GM12865 (cell line): ENCODE results near the gene CYB561D2.

Experiments
- DNase-seq: peaks from one replicate; pipeline ENCODE4 v3.0.0; 2010; ENCODE audit warnings: low read depth
- H3K4me3 ChIP-seq: 2 replicates; pipeline ENCODE4 v1.5.1; 2011; ENCODE audit warnings: mild to moderate bottlenecking, low read depth, low read length, control low read depth
- TF ChIP-seq, protein P1 (sequence below): IDR thresholded peaks from 2 replicates; pipeline ENCODE4 v1.5.1; 2011; ENCODE audit warnings: low read length, control low read depth, low read depth, inconsistent platforms; ENCODE audit not compliant: insufficient read depth; ENCODE audit errors: missing control alignments

Gene CYB561D2

DNA sequence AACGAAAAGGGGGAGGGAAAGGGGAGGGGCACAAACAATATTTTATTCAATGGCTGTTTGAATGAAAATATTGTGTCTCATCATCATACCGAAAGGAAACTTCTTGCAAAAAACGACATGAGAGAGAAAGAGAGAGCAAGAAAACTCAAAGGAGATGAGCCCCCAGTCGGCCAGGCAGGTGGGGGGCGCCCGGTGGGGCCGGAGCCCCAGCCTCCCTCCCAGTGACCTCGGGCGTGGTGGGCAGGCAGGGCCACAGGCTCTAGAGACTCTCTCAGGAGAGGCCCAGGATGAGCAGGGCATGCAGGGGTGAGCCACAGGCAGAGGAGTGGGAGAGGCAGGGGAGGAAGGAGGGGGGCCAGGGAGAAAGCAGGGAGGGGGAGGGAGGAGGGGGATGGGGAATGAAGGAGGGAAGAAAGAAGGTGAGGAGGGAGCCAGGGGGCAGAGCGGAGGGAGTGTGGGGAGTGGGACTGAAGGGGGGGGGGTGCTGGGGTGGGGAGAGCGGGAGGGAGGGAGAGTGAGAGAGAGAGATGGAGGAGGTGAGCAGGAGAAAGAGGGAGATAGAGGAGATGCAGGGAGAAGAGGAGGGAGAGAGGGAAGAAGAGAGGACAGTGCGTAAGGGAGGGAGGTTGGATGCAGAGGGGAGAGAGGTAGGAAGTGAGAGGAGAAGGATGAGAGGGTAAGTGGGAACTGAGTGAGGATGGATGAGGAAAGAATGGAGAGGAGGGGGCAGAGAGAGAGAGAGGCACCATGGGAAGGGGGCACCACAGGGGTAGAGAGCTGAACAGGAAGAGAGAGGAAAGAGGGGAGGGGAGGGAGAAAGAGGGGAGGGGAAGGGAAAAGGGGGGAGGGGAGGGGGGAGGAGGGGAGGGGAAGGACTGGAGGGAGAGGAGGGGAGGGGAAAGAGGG lies 22.7 kb downstream of the CYB561D2 start:
- H3K4me3 ChIP-seq = no peak overlapping the region
- TF ChIP-seq, protein P1, sequence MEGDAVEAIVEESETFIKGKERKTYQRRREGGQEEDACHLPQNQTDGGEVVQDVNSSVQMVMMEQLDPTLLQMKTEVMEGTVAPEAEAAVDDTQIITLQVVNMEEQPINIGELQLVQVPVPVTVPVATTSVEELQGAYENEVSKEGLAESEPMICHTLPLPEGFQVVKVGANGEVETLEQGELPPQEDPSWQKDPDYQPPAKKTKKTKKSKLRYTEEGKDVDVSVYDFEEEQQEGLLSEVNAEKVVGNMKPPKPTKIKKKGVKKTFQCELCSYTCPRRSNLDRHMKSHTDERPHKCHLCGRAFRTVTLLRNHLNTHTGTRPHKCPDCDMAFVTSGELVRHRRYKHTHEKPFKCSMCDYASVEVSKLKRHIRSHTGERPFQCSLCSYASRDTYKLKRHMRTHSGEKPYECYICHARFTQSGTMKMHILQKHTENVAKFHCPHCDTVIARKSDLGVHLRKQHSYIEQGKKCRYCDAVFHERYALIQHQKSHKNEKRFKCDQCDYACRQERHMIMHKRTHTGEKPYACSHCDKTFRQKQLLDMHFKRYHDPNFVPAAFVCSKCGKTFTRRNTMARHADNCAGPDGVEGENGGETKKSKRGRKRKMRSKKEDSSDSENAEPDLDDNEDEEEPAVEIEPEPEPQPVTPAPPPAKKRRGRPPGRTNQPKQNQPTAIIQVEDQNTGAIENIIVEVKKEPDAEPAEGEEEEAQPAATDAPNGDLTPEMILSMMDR = no peak
- DNase-seq = no peak

DNA sequence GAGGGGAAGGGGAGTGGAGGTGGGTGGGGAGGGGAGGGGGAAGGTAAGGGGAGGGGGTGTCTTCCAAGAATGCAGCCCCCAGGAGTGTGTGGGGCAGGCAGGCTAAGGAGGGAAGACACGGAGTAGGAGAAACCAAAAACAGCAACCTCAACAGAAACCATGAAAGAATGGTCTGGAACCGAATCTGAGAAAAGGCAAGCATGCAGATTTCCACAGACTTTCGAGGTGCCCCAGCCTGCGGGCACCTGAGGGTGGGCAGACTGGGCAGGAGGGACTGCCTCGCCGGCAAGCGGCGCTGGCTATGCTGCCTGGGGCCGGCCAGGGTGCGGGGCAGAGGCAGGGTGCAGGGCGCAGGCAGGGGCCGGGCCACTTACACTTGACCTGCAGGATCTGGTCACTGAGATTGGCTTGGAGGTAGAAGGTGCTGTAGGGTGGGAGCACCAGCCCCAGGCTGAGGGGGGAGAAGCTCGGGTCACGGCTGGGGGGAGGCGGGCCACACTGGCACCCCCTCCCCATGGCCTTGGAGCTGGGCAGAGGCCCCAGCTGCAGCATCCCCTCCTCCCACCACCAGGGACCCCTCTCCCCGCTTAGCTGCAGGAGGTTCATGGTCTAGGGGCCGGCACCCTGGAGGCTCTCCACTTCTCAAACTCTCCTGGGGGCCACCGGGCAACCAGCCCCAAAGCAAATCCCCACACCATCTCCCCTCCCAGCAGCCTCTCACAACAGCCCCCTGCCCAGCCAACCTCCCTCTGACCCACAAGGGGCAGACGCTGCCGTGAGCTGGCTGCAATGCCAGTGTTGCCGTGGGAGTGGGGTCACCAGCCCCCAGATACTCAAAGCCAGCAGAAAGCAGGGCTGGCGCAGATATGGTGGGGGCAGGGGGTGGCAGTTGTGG lies 23.9 kb downstream of the CYB561D2 start:
- TF ChIP-seq, protein P1 = no peak
- H3K4me3 ChIP-seq = no peak overlapping the region
- no peak for DNase-seq

- no peak for DNase-seq
- TF ChIP-seq, protein P1 = no peak
- H3K4me3 ChIP-seq = no peak overlapping the region
These were observed 24.7 kb downstream of the CYB561D2 start for GRCh38 chr3:50375258-50375931.

- DNase-seq = no peak
- no peak overlapping the region for H3K4me3 ChIP-seq
- TF ChIP-seq, protein P1 = no peak
These were observed 27.4 kb downstream of the CYB561D2 start for GRCh38 chr3:50378024-50378423.

DNA sequence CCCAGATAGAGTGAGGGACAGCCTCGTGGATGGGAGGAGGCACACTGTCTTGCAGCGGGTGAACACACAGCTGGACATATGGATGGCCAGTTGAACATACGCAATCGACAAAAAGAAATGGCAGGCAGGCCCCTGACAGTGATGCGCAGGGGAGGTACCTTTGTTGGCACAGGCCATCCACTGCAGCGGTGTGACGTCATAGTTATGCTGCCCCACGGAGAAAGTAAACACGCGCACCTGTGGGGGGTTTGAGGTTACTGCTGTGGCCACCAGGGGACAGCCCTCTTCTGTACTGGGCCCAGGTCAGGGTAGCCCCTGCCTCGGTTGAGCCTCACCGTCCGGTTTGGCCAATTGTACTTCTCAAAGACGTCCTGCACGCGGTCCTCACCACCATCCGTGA lies 28.1 kb downstream of the CYB561D2 start:
- DNase-seq = no peak
- no peak overlapping the region for H3K4me3 ChIP-seq
- TF ChIP-seq, protein P1 = no peak

DNA sequence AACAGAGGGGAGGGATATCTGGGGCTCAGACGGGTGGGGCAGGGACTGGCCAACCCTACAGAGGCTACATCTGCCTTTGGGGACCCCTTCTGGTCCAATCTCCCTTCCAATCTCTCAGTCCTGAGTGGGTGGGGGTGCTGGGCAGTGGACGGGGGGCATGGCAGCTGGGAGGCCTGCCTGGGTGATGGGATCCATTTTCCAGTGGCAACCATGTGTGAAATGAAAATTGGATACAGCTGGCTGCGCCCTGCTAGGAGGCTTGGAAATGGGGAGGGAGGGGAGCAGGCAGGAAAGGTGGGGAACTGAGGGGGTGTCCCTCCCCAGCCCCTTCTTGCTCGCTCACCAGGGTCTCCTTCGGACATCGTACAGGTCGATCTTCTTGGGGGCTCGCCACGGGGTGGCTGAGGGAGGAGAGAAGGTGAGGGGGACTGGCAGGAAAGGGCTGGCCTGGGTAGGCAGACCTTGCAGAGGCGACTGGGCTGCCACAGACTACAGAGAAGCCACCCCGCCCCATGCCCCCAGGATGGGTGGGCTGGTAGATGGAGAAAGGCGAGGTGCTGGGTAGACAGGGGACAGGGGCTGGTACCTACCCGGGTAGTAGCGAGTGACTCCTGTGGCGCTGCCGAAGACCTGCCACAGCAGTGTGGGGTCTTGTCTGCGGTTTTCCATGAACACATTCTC lies 29.9 kb downstream of the CYB561D2 start:
- no peak overlapping the region for H3K4me3 ChIP-seq
- TF ChIP-seq, protein P1 = no peak
- DNase-seq = no peak
